NCI-H1048 (cell line): ENCODE measurements around the gene FSTL4.

ENCODE experiments used
- DNase-seq: peaks from one replicate; lab custom pipeline; 2025; lab: John Stamatoyannopoulos, UW

FSTL4 gene

GRCh38 chr5:133428072-133428660 lies 184.2 kb downstream of the FSTL4 start:
- no peak for DNase-seq

GRCh38 chr5:133427121-133427777 lies 185.1 kb downstream of the FSTL4 start:
- no peak for DNase-seq

GRCh38 chr5:133426264-133426663 lies 186.1 kb downstream of the FSTL4 start:
- DNase-seq: no peak

GRCh38 chr5:133425764-133426163 lies 186.6 kb downstream of the FSTL4 start:
- no peak for DNase-seq

- DNase-seq: no peak
Measured at GRCh38 chr5:133425222-133425621, 187.1 kb downstream of the FSTL4 start.

- DNase-seq: no peak
Measured at GRCh38 chr5:133423618-133424282, 188.6 kb downstream of the FSTL4 start.

GRCh38 chr5:133423011-133423617 lies 189.2 kb downstream of the FSTL4 start:
- DNase-seq: no peak

- DNase-seq: no peak
Measured at GRCh38 chr5:133421806-133422205, 190.5 kb downstream of the FSTL4 start.

GRCh38 chr5:133421394-133421793 lies 190.9 kb downstream of the FSTL4 start:
- DNase-seq: no peak

- DNase-seq: no peak
Measured at GRCh38 chr5:133420440-133421301, 191.7 kb downstream of the FSTL4 start.

- no peak for DNase-seq
Measured at GRCh38 chr5:133415906-133416305, 196.4 kb downstream of the FSTL4 start.

GRCh38 chr5:133415506-133415905 lies 196.8 kb downstream of the FSTL4 start:
- DNase-seq: no peak

- DNase-seq: no peak
Measured at GRCh38 chr5:133412661-133413060, 199.7 kb downstream of the FSTL4 start.

GRCh38 chr5:133410335-133410828 lies 202.0 kb downstream of the FSTL4 start:
- DNase-seq: no peak

GRCh38 chr5:133409210-133409674 lies 203.1 kb downstream of the FSTL4 start:
- no peak for DNase-seq

- DNase-seq: no peak
Measured at GRCh38 chr5:133408322-133408721, 204.0 kb downstream of the FSTL4 start.

GRCh38 chr5:133406977-133407632 lies 205.2 kb downstream of the FSTL4 start:
- no peak for DNase-seq

- DNase-seq: no peak
Measured at GRCh38 chr5:133406208-133406976, 205.9 kb downstream of the FSTL4 start.

- no peak for DNase-seq
Measured at GRCh38 chr5:133405275-133406034, 206.9 kb downstream of the FSTL4 start.

- DNase-seq: no peak
Measured at GRCh38 chr5:133404724-133405123, 207.6 kb downstream of the FSTL4 start.
